ENCODE data around the gene TMEM50A.
"Not testable (repeated sequence)": the region's sequence is repeated elsewhere in the genome, so short reads cannot be mapped to it uniquely, and the experiment has no call there.

The TMEM50A gene

GRCh38 chr1:25392841-25393240 lies 54.7 kb downstream of the TMEM50A start:
- Histone ChIP-seq H3K4me3 (replicated peaks; ENCODE audit: low read depth, low read length) (no peak overlapping the region), H3K36me3 (ENCODE audit: control insufficient read depth, insufficient read depth, low read length) (no peaks in the 10 kb centered on the region), H3K27me3 (replicated peaks; ENCODE audit: control insufficient read depth, insufficient read depth, low read length) (no peaks in the 10 kb centered on the region)
- DNase-seq (ENCODE audit: extremely low read depth, insufficient read length) = no peak
- no peak for TF ChIP-seq CTCF (IDR thresholded peaks at IDR 0.05; ENCODE audit: insufficient read depth, low read length, poor library complexity, severe bottlenecking)

- H3K36me3 ChIP-seq (ENCODE audit: control insufficient read depth, insufficient read depth, low read length); DNase-seq (ENCODE audit: extremely low read depth, insufficient read length); H3K4me3 ChIP-seq (replicated peaks; ENCODE audit: low read depth, low read length); H3K27me3 ChIP-seq (replicated peaks; ENCODE audit: control insufficient read depth, insufficient read depth, low read length): not testable (repeated sequence)
Measured at GRCh38 chr1:25397549-25397948, 59.4 kb downstream of the TMEM50A start.

- not testable (repeated sequence) for H3K36me3 ChIP-seq (ENCODE audit: control insufficient read depth, insufficient read depth, low read length); H3K4me3 ChIP-seq (replicated peaks; ENCODE audit: low read depth, low read length); H3K27me3 ChIP-seq (replicated peaks; ENCODE audit: control insufficient read depth, insufficient read depth, low read length); DNase-seq (ENCODE audit: extremely low read depth, insufficient read length)
Measured at GRCh38 chr1:25398079-25398478, 59.9 kb downstream of the TMEM50A start.

- not testable (repeated sequence) for H3K36me3 ChIP-seq (ENCODE audit: control insufficient read depth, insufficient read depth, low read length); DNase-seq (ENCODE audit: extremely low read depth, insufficient read length); H3K27me3 ChIP-seq (replicated peaks; ENCODE audit: control insufficient read depth, insufficient read depth, low read length); H3K4me3 ChIP-seq (replicated peaks; ENCODE audit: low read depth, low read length)
- peak; percentile 19 for TF ChIP-seq CTCF (IDR thresholded peaks at IDR 0.05; ENCODE audit: insufficient read depth, low read length, poor library complexity, severe bottlenecking)
Measured at GRCh38 chr1:25402947-25403803, 65.0 kb downstream of the TMEM50A start.

GRCh38 chr1:25405731-25406305 lies 67.7 kb downstream of the TMEM50A start:
- not testable (repeated sequence) for H3K4me3 ChIP-seq (replicated peaks; ENCODE audit: low read depth, low read length); DNase-seq (ENCODE audit: extremely low read depth, insufficient read length); H3K27me3 ChIP-seq (replicated peaks; ENCODE audit: control insufficient read depth, insufficient read depth, low read length); H3K36me3 ChIP-seq (ENCODE audit: control insufficient read depth, insufficient read depth, low read length)

- not testable (repeated sequence) for H3K27me3 ChIP-seq (replicated peaks; ENCODE audit: control insufficient read depth, insufficient read depth, low read length); H3K36me3 ChIP-seq (ENCODE audit: control insufficient read depth, insufficient read depth, low read length); H3K4me3 ChIP-seq (replicated peaks; ENCODE audit: low read depth, low read length); DNase-seq (ENCODE audit: extremely low read depth, insufficient read length)
Measured at GRCh38 chr1:25409641-25410427, 71.7 kb downstream of the TMEM50A start.
